ENCODE measurements around the gene LRP6. TPM values are rescaled to one million over a fixed set of nuclear protein-coding genes. Genes with fewer than 3 reads are reported as not detected.
"Not testable (repeated sequence)": the region's sequence is repeated elsewhere in the genome, so short reads cannot be mapped to it uniquely, and the experiment has no call there.

The LRP6 gene
- total RNA-seq, 1 experiment from 2014 or later, result 28.1 TPM

GRCh38 chr12:12147111-12147510 lies 119.7 kb downstream of the LRP6 start:
- Histone ChIP-seq H3K36me3 (ENCODE audit: control insufficient read depth in 1 of 2, insufficient read depth in 2 of 2, low read length in 2 of 2) (peaks cover 3 to 7% of the 10 kb centered on the region in 2 experiments; a peak in 3 of 4 replicates), H3K79me2 (ENCODE audit: insufficient read depth, low read length) (no peaks in the 10 kb centered on the region), H3K27me3 (ENCODE audit: insufficient read depth, low read length) (no peaks in the 10 kb centered on the region), H2AFZ (ENCODE audit: low read depth, low read length, poor library complexity, severe bottlenecking) (no peak overlapping the region), H3K9me3 (ENCODE audit: control insufficient read depth in 1 of 2, insufficient read depth in 1 of 2, low read depth in 1 of 2, low read length in 2 of 2) (no peaks in the 10 kb centered on the region), H3K4me1 (ENCODE audit: control insufficient read depth in 1 of 2, insufficient read depth in 2 of 2, low read length in 2 of 2) (no peaks in the 10 kb centered on the region), H3K4me2 (ENCODE audit: low read length) (no peak overlapping the region), H3K9me2 (ENCODE audit: insufficient read depth) (no peaks in the 10 kb centered on the region), H3K9ac (ENCODE audit: low read length) (no peak overlapping the region), H4K20me1 (ENCODE audit: insufficient read depth) (no peaks in the 10 kb centered on the region), H3K27ac (ENCODE audit: low read depth, low read length) (no peak overlapping the region), H3K4me3 (replicated peaks in 1 of 2; ENCODE audit: low read depth in 1 of 2, low read length in 2 of 2) (no peak overlapping the region)
- ChIA-PET CTCF (no interaction called here), RAD21 (ENCODE audit: low non-redundant PET in 1 of 2, low total read pairs in 2 of 2, uncharacterized antibody in 2 of 2, unreplicated experiment in 2 of 2) (no interaction called here), POLR2A (no interaction called here)
- DNase-seq (ENCODE audit: low read depth, low spot score) (no peak), ATAC-seq (no peak)
- BruUV-seq (replicated peaks), result no TSS peak
- TF ChIP-seq POLR2A (IDR thresholded peaks at IDR 0.05; ENCODE audit: borderline replicate concordance, extremely low read depth, insufficient read depth, insufficient read length), result no peak
- TF ChIP-seq ELF1 (IDR thresholded peaks at IDR 0.05; ENCODE audit: borderline replicate concordance, low read depth), result no peak
- no peak for TF ChIP-seq EZH2 (IDR thresholded peaks at IDR 0.05)
- no peak for TF ChIP-seq CEBPB (IDR thresholded peaks at IDR 0.05; ENCODE audit: low read depth)
- intact Hi-C loops (cut with micrococcal nuclease), result no loop called here

- intact Hi-C loops (cut with micrococcal nuclease); DNase-seq (ENCODE audit: low read depth, low spot score); H3K4me1 ChIP-seq (ENCODE audit: control insufficient read depth in 1 of 2, insufficient read depth in 2 of 2, low read length in 2 of 2); H2AFZ ChIP-seq (ENCODE audit: low read depth, low read length, poor library complexity, severe bottlenecking); H3K27ac ChIP-seq (ENCODE audit: low read depth, low read length); RAD21 ChIA-PET (ENCODE audit: low non-redundant PET in 1 of 2, low total read pairs in 2 of 2, uncharacterized antibody in 2 of 2, unreplicated experiment in 2 of 2); H4K20me1 ChIP-seq (ENCODE audit: insufficient read depth); CTCF ChIA-PET; BruUV-seq (replicated peaks); H3K9me3 ChIP-seq (ENCODE audit: control insufficient read depth in 1 of 2, insufficient read depth in 1 of 2, low read depth in 1 of 2, low read length in 2 of 2); H3K4me2 ChIP-seq (ENCODE audit: low read length); H3K79me2 ChIP-seq (ENCODE audit: insufficient read depth, low read length); H3K27me3 ChIP-seq (ENCODE audit: insufficient read depth, low read length); ATAC-seq; H3K36me3 ChIP-seq (ENCODE audit: control insufficient read depth in 1 of 2, insufficient read depth in 2 of 2, low read length in 2 of 2); POLR2A ChIA-PET; H3K9ac ChIP-seq (ENCODE audit: low read length); H3K9me2 ChIP-seq (ENCODE audit: insufficient read depth); H3K4me3 ChIP-seq (replicated peaks in 1 of 2; ENCODE audit: low read depth in 1 of 2, low read length in 2 of 2): not testable (repeated sequence)
These were observed 122.3 kb downstream of the LRP6 start for GRCh38 chr12:12144531-12144930.

- Histone ChIP-seq H3K27ac (ENCODE audit: low read depth, low read length) (no peak overlapping the region), H3K4me1 (ENCODE audit: control insufficient read depth in 1 of 2, insufficient read depth in 2 of 2, low read length in 2 of 2) (no peaks in the 10 kb centered on the region), H3K36me3 (ENCODE audit: control insufficient read depth in 1 of 2, insufficient read depth in 2 of 2, low read length in 2 of 2) (no peaks in the 10 kb centered on the region), H3K4me3 (replicated peaks in 1 of 2; ENCODE audit: low read depth in 1 of 2, low read length in 2 of 2) (no peak overlapping the region), H3K9me3 (ENCODE audit: control insufficient read depth in 1 of 2, insufficient read depth in 1 of 2, low read depth in 1 of 2, low read length in 2 of 2) (no peaks in the 10 kb centered on the region), H3K9ac (ENCODE audit: low read length) (no peak overlapping the region), H3K4me2 (ENCODE audit: low read length) (no peak overlapping the region), H3K9me2 (ENCODE audit: insufficient read depth) (no peaks in the 10 kb centered on the region), H3K27me3 (ENCODE audit: insufficient read depth, low read length) (no peaks in the 10 kb centered on the region), H3K79me2 (ENCODE audit: insufficient read depth, low read length) (no peaks in the 10 kb centered on the region), H2AFZ (ENCODE audit: low read depth, low read length, poor library complexity, severe bottlenecking) (no peak overlapping the region), H4K20me1 (ENCODE audit: insufficient read depth) (no peaks in the 10 kb centered on the region)
- ChIA-PET CTCF (no interaction called here), POLR2A (no interaction called here), RAD21 (ENCODE audit: low non-redundant PET in 1 of 2, low total read pairs in 2 of 2, uncharacterized antibody in 2 of 2, unreplicated experiment in 2 of 2) (no interaction called here)
- intact Hi-C loops (cut with micrococcal nuclease), result no loop called here
- DNase-seq (ENCODE audit: low read depth, low spot score) (no peak), ATAC-seq (no peak)
- BruUV-seq (replicated peaks), result no TSS peak
- no peak for TF ChIP-seq CBX3 (IDR thresholded peaks at IDR 0.05; ENCODE audit: low read depth)
- TF ChIP-seq FOSL1 (IDR thresholded peaks at IDR 0.05; ENCODE audit: low read depth), result no peak
- TF ChIP-seq ZBTB33 (IDR thresholded peaks at IDR 0.05; ENCODE audit: extremely low read depth, insufficient replicate concordance, low read length), result no peak
- no peak for TF ChIP-seq EZH2phosphoT487 (IDR thresholded peaks at IDR 0.05; ENCODE audit: borderline replicate concordance)
- TF ChIP-seq ELF1 (IDR thresholded peaks at IDR 0.05; ENCODE audit: borderline replicate concordance, low read depth), result no peak
- TF ChIP-seq TCF7L2 (IDR thresholded peaks at IDR 0.05; ENCODE audit: borderline replicate concordance, extremely low read depth, insufficient read depth, insufficient read length), result no peak
These were observed 125.8 kb downstream of the LRP6 start for GRCh38 chr12:12141000-12141399.

Measured in HCT116 (cell line).